ENCODE results near the gene NDUFAF2. TPM values are rescaled to one million over a fixed set of nuclear protein-coding genes. Genes with fewer than 3 reads are reported as not detected.

NDUFAF2 gene
- total and polyA plus RNA-seq, 2 of the 13 experiments (the other 11 are each of a cell fraction or from before 2014, with no cell fraction given) = 34.0 to 78.4 TPM

- no peak; the same call in 1 of the 2 replicates for TF ChIP-seq ZNF431 (CRISPR knock-in tag; IDR thresholded peaks at IDR 0.05; ENCODE audit: borderline replicate concordance, low read depth)
- TF ChIP-seq SOX5 (CRISPR knock-in tag; IDR thresholded peaks at IDR 0.05; ENCODE audit: borderline replicate concordance) = peak; percentile 27; the same call in 1 of the 2 replicates
- no peak for TF ChIP-seq FIP1L1 (IDR thresholded peaks at IDR 0.05; ENCODE audit: borderline replicate concordance, insufficient read depth, low read depth, low read length)
- peak; percentile 66; the same call in 1 of the 2 replicates for TF ChIP-seq ETS1 (CRISPR knock-in tag; IDR thresholded peaks at IDR 0.05)
- TF ChIP-seq ZNF142 (CRISPR knock-in tag; IDR thresholded peaks at IDR 0.05) = peak; percentile 87
- TF ChIP-seq TSC22D2 (CRISPR knock-in tag; IDR thresholded peaks at IDR 0.05; ENCODE audit: borderline replicate concordance) = no peak
- TF ChIP-seq ZNF709 (CRISPR knock-in tag; IDR thresholded peaks at IDR 0.05) = no peak
- no peak for TF ChIP-seq GRHL1 (CRISPR knock-in tag; conservative IDR thresholded peaks at IDR 0.05)
- TF ChIP-seq ZNF749 (CRISPR knock-in tag; IDR thresholded peaks at IDR 0.05; ENCODE audit: borderline replicate concordance) = no peak
- TF ChIP-seq ATF5 (CRISPR knock-in tag; IDR thresholded peaks at IDR 0.05; ENCODE audit: low read depth) = no peak
- peak; percentile 85 for TF ChIP-seq RBM22 (optimal IDR thresholded peaks at IDR 0.05; ENCODE audit: low read length)
- TF ChIP-seq RFX1 (IDR thresholded peaks at IDR 0.05) = no peak
- peak; percentile 40; the same call in 1 of the 2 replicates for TF ChIP-seq HDAC2 (CRISPR knock-in tag; IDR thresholded peaks at IDR 0.05)
- TF ChIP-seq ZBTB7B (CRISPR knock-in tag; IDR thresholded peaks at IDR 0.05) = no peak
- peak; percentile 85 for TF ChIP-seq THAP11 (CRISPR knock-in tag; IDR thresholded peaks at IDR 0.05)
- TF ChIP-seq ZNF10 (CRISPR knock-in tag; IDR thresholded peaks at IDR 0.05; ENCODE audit: borderline replicate concordance, low read depth) = no peak
- peak; percentile 92 for TF ChIP-seq ZFP90 (CRISPR knock-in tag; IDR thresholded peaks at IDR 0.05; ENCODE audit: borderline replicate concordance)
- TF ChIP-seq THAP7 (CRISPR knock-in tag; IDR thresholded peaks at IDR 0.05) = no peak
Measured at GRCh38 chr5:61162010-61162831, 217.2 kb downstream of the NDUFAF2 start, which contains the start of gene SMIM15 (continued).
